ENCODE data around the gene TBC1D9B. TPM values are rescaled to one million over a fixed set of nuclear protein-coding genes. Genes with fewer than 3 reads are reported as not detected.

TBC1D9B gene
- total RNA-seq, 1 experiment from 2014 or later: 127 TPM

GRCh38 chr5:179901915-179902762 is 5.6 kb downstream of the TBC1D9B start (continued):
- TF ChIP-seq EGR1 (IDR thresholded peaks at IDR 0.05; ENCODE audit: low read depth): no peak
- TF ChIP-seq JUND (IDR thresholded peaks at IDR 0.05): no peak
- TF ChIP-seq YY1 (IDR thresholded peaks at IDR 0.05; ENCODE audit: extremely low read depth, insufficient replicate concordance, low read depth, low read length): no peak
- no peak for TF ChIP-seq CBX3 (IDR thresholded peaks at IDR 0.05; ENCODE audit: low read depth)
- no peak for TF ChIP-seq RAD21 (IDR thresholded peaks at IDR 0.05; ENCODE audit: low read depth)
- TF ChIP-seq ZNF274 (IDR thresholded peaks at IDR 0.05; ENCODE audit: low read depth, low read length): no peak
- TF ChIP-seq EZH2phosphoT487 (IDR thresholded peaks at IDR 0.05; ENCODE audit: borderline replicate concordance): no peak
- no peak for TF ChIP-seq POLR2A (IDR thresholded peaks at IDR 0.05; ENCODE audit: borderline replicate concordance, extremely low read depth, insufficient read depth, insufficient read length)
- no peak for TF ChIP-seq SIN3A (IDR thresholded peaks at IDR 0.05; ENCODE audit: low read depth)

GRCh38 chr5:179901462-179901861 is 6.2 kb downstream of the TBC1D9B start:
- no TSS peak for BruUV-seq (replicated peaks)
- H3K9me3 ChIP-seq (ENCODE audit: control insufficient read depth in 1 of 2, insufficient read depth in 1 of 2, low read depth in 1 of 2, low read length in 2 of 2): no peaks in the 10 kb centered on the region
- H2AFZ ChIP-seq (ENCODE audit: low read depth, low read length, poor library complexity, severe bottlenecking): no peak overlapping the region
- TF ChIP-seq JUND (IDR thresholded peaks at IDR 0.05) (no peak), POLR2AphosphoS5 (IDR thresholded peaks at IDR 0.05; ENCODE audit: low read depth, low read length) (no peak), ATF3 (IDR thresholded peaks at IDR 0.05) (no peak), SRF (IDR thresholded peaks at IDR 0.05; ENCODE audit: low read depth) (no peak), TCF7L2 (IDR thresholded peaks at IDR 0.05; ENCODE audit: borderline replicate concordance, extremely low read depth, insufficient read depth, insufficient read length) (no peak), EZH2 (IDR thresholded peaks at IDR 0.05) (no peak)
- H3K27ac ChIP-seq (ENCODE audit: low read depth, low read length): no peak overlapping the region
- RAD21 ChIA-PET (ENCODE audit: low non-redundant PET in 1 of 2, low total read pairs in 2 of 2, uncharacterized antibody in 2 of 2, unreplicated experiment in 2 of 2): no interaction called here
- ATAC-seq (no peak), DNase-seq (ENCODE audit: low read depth, low spot score) (no peak)
- peaks cover 22 to 42% of the 10 kb centered on the region in 2 experiments for H3K36me3 ChIP-seq (ENCODE audit: control insufficient read depth in 1 of 2, insufficient read depth in 2 of 2, low read length in 2 of 2)
- POLR2A ChIA-PET: no interaction called here
- CTCF ChIA-PET: no interaction called here
- no peaks in the 10 kb centered on the region for H3K27me3 ChIP-seq (ENCODE audit: insufficient read depth, low read length)
- H3K79me2 ChIP-seq (ENCODE audit: insufficient read depth, low read length): peaks cover 46% of the 10 kb centered on the region
- no peak overlapping the region for H3K9ac ChIP-seq (ENCODE audit: low read length)
- H4K20me1 ChIP-seq (ENCODE audit: insufficient read depth): peaks cover 10% of the 10 kb centered on the region; the same call in 1 of the 2 replicates
- no peak overlapping the region for H3K4me3 ChIP-seq (replicated peaks in 1 of 2; ENCODE audit: low read depth in 1 of 2, low read length in 2 of 2)
- H3K4me2 ChIP-seq (ENCODE audit: low read length): no peak overlapping the region
- H3K9me2 ChIP-seq (ENCODE audit: insufficient read depth): no peaks in the 10 kb centered on the region
- intact Hi-C loops (cut with micrococcal nuclease): loop anchor here (10.0 kb wide), 1 partner anchor 183 kb away; no protein-coding TSS in a partner anchor
- H3K4me1 ChIP-seq (ENCODE audit: control insufficient read depth in 1 of 2, insufficient read depth in 2 of 2, low read length in 2 of 2): peaks cover 1 to 5% of the 10 kb centered on the region in 2 experiments; a peak in 2 of 4 replicates

Measured in HCT116 (cell line).